Uterus (tissue), 4 donors: Measurements from ENCODE around the gene PDLIM5. TPM values are rescaled to one million over a fixed set of nuclear protein-coding genes. Genes with fewer than 3 reads are reported as not detected.

Experiments
- DNase-seq, 2 donors: peaks; one replicate each; pipeline ENCODE4 v3.0.0-alpha.2; 2019 to 2020
- H3K27ac ChIP-seq, 2 donors: fragments of 200-600 bp; sonication (generic); 1 replicate in 1 of 2; 2 replicates in 1 of 2; pipeline ENCODE4 v1.5.1; 2016 to 2018
- H3K27me3 ChIP-seq, 2 donors: fragments of 200-600 bp; sonication (generic); one replicate each; pipeline ENCODE4 v1.5.1; 2018 to 2019; ENCODE audit warnings: control low read depth in 1 of 2
- H3K36me3 ChIP-seq, 2 donors: fragments of 200-600 bp; sonication (generic); one replicate each; pipeline ENCODE4 v1.5.1; 2019; ENCODE audit warnings: control low read depth in 1 of 2
- H3K4me1 ChIP-seq, 2 donors: fragments of 200-600 bp; sonication (generic); one replicate each; pipeline ENCODE4 v1.5.1; 2018 to 2019; ENCODE audit warnings: control low read depth in 1 of 2
- H3K4me3 ChIP-seq, 2 donors: fragments of 200-600 bp; sonication (generic); 1 replicate in 1 of 2; 2 replicates in 1 of 2; pipeline ENCODE4 v1.5.1; 2018 to 2019; ENCODE audit warnings: mild to moderate bottlenecking in 1 of 2
- H3K9me3 ChIP-seq, 2 donors: fragments of 200-600 bp; sonication (generic); one replicate each; pipeline ENCODE4 v1.5.1; 2019; ENCODE audit warnings: control low read depth in 1 of 2
- POLR2A ChIP-seq, 2 donors: fragments of 450-650 bp; IDR thresholded peaks; one replicate each; pipeline ENCODE4 v1.6.1; 2016; ENCODE audit warnings: antibody characterized with exemption in 2 of 2, mild to moderate bottlenecking in 1 of 2, moderate library complexity in 1 of 2
- intact Hi-C: fragments of 100-400 bp; cut with DNase I; formaldehyde crosslinking; loops from one replicate; pipeline ENCODE4 v1.15.1; 2023; ENCODE audit warnings: low total_unique reads
- total RNA-seq, 4 donors: library from RNA; depleted of rRNA in 3 of 4; stranded (reverse); fragments of >200 nt in 3 of 4; gene quantifications; one replicate each; pipeline versions ENCODE4 v1.1.0 to v1.2.4, GENCODE V29; 2014 to 2023
- TF ChIP-seq, protein P1 (sequence below), 4 experiments: fragments of 200-600 bp in 2 of 4; fragments of 450-650 bp in 2 of 4; sonication (generic) in 2 of 4; IDR thresholded peaks; one replicate each; pipeline ENCODE4 v1.5.1; 2016 to 2019; ENCODE audit warnings: antibody characterized with exemption in 4 of 4, mild to moderate bottlenecking in 2 of 4, moderate library complexity in 1 of 4
- donor health status: DM: yes; HTN: yes; CAD: no.

PDLIM5 gene
- total RNA-seq, 4 donors from 2014 or later, result 90.8 to 571 (median 351) TPM

DNA sequence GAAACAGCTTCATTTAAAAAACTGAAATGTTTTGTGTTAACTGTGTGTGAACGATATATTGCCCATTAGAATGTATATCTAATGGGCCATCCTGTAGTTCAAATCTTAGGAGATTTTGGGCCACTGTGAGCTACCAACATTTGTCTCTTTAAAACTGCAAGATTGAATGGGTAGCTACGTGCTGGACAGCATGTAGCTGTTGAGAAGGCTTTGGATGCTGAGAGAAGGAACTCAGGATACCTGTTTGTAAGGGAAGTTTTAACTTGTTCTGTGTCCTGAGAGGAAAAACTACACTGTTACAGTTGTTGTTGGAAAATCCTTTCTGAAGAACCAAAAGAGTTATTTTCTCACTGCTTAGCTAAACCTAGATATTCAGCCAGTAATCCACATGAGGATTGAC is 45.9 kb downstream of the PDLIM5 start:
- H3K4me1 ChIP-seq, result no peaks in the 10 kb centered on the region
- H3K36me3 ChIP-seq, result no peaks in the 10 kb centered on the region
- no peak overlapping the region for H3K27ac ChIP-seq
- H3K9me3 ChIP-seq, result no peaks in the 10 kb centered on the region
- H3K27me3 ChIP-seq, result no peaks in the 10 kb centered on the region
- no peak for DNase-seq
- TF ChIP-seq, protein P1, sequence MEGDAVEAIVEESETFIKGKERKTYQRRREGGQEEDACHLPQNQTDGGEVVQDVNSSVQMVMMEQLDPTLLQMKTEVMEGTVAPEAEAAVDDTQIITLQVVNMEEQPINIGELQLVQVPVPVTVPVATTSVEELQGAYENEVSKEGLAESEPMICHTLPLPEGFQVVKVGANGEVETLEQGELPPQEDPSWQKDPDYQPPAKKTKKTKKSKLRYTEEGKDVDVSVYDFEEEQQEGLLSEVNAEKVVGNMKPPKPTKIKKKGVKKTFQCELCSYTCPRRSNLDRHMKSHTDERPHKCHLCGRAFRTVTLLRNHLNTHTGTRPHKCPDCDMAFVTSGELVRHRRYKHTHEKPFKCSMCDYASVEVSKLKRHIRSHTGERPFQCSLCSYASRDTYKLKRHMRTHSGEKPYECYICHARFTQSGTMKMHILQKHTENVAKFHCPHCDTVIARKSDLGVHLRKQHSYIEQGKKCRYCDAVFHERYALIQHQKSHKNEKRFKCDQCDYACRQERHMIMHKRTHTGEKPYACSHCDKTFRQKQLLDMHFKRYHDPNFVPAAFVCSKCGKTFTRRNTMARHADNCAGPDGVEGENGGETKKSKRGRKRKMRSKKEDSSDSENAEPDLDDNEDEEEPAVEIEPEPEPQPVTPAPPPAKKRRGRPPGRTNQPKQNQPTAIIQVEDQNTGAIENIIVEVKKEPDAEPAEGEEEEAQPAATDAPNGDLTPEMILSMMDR (IDR thresholded peaks at IDR 0.05), result no peak
- TF ChIP-seq POLR2A (IDR thresholded peaks at IDR 0.05), result no peak
- no peak overlapping the region for H3K4me3 ChIP-seq
- intact Hi-C loops, result no loop called here

DNA sequence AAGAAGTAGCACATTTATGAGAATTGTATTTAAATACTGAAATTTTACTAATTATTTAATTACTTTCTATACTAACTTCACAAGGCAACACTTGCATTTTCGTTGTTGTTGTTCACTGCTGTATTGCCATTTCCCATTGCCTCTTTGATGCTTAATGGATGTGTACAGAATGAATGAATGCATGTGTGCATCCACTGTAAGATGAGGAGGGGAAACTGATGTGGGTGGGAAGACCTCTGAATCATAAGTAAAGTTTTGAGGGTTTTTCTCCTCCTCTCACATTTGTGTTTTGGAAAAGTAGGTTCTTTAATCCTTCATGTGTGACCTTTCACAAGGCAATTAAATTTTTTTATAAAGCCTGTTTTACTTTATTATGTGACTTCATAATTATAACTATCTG is 46.8 kb downstream of the PDLIM5 start:
- Histone ChIP-seq H3K27me3 (no peaks in the 10 kb centered on the region), H3K36me3 (no peaks in the 10 kb centered on the region), H3K4me1 (no peaks in the 10 kb centered on the region), H3K4me3 (no peak overlapping the region), H3K27ac (peak overlapping the region in 1 of 2 donors; percentile 8), H3K9me3 (no peaks in the 10 kb centered on the region)
- TF ChIP-seq POLR2A (IDR thresholded peaks at IDR 0.05), result no peak
- TF ChIP-seq, protein P1 (IDR thresholded peaks at IDR 0.05), result no peak
- no peak for DNase-seq
- intact Hi-C loops, result no loop called here

DNA sequence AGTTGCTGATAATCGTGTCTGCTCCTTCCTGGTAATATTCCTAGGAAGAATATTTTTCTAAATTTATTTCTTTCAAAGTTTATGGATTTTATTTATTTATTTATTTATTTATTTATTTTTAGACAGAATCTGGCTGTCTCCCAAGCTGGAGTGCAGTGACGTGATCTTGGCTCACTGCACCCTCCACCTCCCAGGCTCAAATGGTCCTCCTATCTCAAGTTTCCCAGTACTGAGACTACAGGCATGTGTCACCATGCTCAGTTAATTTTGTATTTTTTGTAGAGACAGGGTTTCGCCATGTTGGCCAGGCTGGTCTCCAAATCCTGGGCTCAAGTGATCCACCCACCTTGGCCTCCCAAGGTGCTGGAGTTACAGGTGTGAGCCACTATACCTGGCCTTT is 48.9 kb downstream of the PDLIM5 start:
- peaks cover 0 to 3% of the 10 kb centered on the region in 2 donors for H3K4me1 ChIP-seq
- no peaks in the 10 kb centered on the region for H3K9me3 ChIP-seq
- intact Hi-C loops, result no loop called here
- peak in 1 of 2 donors; percentile 45 for DNase-seq
- no peak for TF ChIP-seq POLR2A (IDR thresholded peaks at IDR 0.05)
- TF ChIP-seq, protein P1 (IDR thresholded peaks at IDR 0.05), result no peak
- no peaks in the 10 kb centered on the region for H3K27me3 ChIP-seq
- H3K27ac ChIP-seq, result peak overlapping the region; percentile 39 to 53
- no peak overlapping the region for H3K4me3 ChIP-seq
- no peaks in the 10 kb centered on the region for H3K36me3 ChIP-seq

DNA sequence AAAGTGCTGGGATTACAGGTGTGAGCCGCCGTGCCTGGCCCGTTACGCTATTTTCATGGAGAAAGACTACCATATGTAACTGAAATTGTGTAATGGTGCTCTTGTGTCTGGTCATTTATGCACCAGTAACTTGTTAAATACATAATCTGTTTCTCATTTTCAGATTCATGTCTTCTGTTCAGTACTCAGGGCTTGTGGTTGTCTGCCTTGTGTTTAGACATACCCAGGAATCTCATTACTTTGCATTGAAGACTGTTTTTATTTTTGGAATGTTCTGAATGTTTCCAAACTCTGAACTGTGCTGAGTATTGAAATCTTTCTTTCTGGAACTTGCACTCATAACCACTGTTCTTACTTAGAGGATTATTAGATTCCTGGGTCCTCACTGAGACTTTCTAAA is 52.8 kb downstream of the PDLIM5 start:
- no peak for TF ChIP-seq POLR2A (IDR thresholded peaks at IDR 0.05)
- TF ChIP-seq, protein P1 (IDR thresholded peaks at IDR 0.05), result no peak
- H3K27me3 ChIP-seq, result no peaks in the 10 kb centered on the region
- no peaks in the 10 kb centered on the region for H3K36me3 ChIP-seq
- no peaks in the 10 kb centered on the region for H3K9me3 ChIP-seq
- DNase-seq, result no peak
- intact Hi-C loops, result no loop called here
- peaks cover 0 to 29% of the 10 kb centered on the region in 2 donors for H3K4me1 ChIP-seq
- H3K4me3 ChIP-seq, result no peak overlapping the region
- peak overlapping the region; percentile 82 to 99 for H3K27ac ChIP-seq

DNA sequence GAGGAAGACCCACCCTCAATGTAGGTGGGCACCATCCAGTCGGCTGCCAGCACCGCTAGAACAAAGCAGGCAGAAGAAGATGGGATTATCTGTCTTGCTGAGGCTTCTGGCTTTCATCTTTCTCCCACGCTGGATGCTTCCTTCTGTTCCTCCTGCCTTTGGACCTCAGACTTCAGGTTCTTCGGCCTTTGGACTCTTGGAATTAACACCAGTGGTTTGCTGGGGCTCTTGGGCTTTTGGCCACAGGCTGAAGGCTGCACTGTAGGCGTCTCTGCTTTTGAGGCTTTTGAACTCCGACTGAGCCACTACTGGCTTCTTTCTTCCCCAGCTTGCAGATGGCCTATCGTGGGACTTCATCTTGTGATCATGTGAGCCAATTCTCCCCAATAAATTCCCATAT is 55.1 kb downstream of the PDLIM5 start:
- H3K27me3 ChIP-seq, result no peaks in the 10 kb centered on the region
- no peak overlapping the region for H3K4me3 ChIP-seq
- intact Hi-C loops, result no loop called here
- DNase-seq, result no peak
- peaks cover 0 to 29% of the 10 kb centered on the region in 2 donors for H3K4me1 ChIP-seq
- TF ChIP-seq POLR2A (IDR thresholded peaks at IDR 0.05), result no peak
- TF ChIP-seq, protein P1 (IDR thresholded peaks at IDR 0.05), result no peak
- H3K36me3 ChIP-seq, result no peaks in the 10 kb centered on the region
- peak overlapping the region; percentile 82 to 99 for H3K27ac ChIP-seq
- no peaks in the 10 kb centered on the region for H3K9me3 ChIP-seq
